Measurements from ENCODE around the gene CAPN2.

DNA sequence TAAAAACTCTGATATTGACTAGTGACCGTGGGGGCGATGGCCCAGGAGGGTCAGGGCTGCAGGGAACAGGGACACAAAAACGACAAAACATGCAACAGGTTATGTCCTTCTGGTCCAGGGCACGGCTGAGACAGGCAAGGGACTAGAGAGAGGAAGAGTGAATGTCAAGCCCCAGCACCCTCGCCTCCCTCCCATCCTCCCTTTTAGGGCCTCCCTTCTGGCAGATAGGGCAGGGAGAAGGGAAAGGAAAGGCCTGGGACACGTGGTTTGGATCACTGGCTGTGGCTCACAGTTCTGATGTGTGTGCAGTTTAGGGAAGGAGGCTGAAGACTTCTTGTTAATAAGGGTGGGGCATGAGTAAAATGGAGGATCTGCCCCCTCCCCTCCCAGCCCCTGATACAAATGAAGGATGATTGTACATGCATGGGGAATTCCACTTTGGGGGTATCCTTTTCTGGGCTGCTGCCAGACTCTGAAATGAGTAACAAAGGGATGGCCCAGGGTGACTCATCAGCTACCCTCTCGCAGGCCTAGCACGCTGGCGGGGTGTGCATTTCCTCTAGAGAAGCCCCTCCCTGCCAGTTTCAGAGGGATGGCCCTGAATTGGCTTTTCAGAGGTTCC, 14.2 kb downstream of the CAPN2 start:
- TF ChIP-seq, protein P1, sequence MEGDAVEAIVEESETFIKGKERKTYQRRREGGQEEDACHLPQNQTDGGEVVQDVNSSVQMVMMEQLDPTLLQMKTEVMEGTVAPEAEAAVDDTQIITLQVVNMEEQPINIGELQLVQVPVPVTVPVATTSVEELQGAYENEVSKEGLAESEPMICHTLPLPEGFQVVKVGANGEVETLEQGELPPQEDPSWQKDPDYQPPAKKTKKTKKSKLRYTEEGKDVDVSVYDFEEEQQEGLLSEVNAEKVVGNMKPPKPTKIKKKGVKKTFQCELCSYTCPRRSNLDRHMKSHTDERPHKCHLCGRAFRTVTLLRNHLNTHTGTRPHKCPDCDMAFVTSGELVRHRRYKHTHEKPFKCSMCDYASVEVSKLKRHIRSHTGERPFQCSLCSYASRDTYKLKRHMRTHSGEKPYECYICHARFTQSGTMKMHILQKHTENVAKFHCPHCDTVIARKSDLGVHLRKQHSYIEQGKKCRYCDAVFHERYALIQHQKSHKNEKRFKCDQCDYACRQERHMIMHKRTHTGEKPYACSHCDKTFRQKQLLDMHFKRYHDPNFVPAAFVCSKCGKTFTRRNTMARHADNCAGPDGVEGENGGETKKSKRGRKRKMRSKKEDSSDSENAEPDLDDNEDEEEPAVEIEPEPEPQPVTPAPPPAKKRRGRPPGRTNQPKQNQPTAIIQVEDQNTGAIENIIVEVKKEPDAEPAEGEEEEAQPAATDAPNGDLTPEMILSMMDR (conservative IDR thresholded peaks at IDR 0.05) = no peak
- TF ChIP-seq ZFX (IDR thresholded peaks at IDR 0.05) = no peak

All from C4-2B (cell line).